HG03520 (cell line): Measurements from ENCODE around the gene TAOK2.
"Not testable (repeated sequence)": the region's sequence is repeated elsewhere in the genome, so short reads cannot be mapped to it uniquely, and the experiment has no call there.

Experiments used
- ATAC-seq: cut with Tn5 transposase; IDR thresholded peaks from one replicate; pipeline ENCODE4 v1.9.1; 2021; ENCODE audit warnings: mild to moderate bottlenecking, moderate library complexity; ENCODE audit not compliant: unreplicated experiment

The TAOK2 gene

DNA sequence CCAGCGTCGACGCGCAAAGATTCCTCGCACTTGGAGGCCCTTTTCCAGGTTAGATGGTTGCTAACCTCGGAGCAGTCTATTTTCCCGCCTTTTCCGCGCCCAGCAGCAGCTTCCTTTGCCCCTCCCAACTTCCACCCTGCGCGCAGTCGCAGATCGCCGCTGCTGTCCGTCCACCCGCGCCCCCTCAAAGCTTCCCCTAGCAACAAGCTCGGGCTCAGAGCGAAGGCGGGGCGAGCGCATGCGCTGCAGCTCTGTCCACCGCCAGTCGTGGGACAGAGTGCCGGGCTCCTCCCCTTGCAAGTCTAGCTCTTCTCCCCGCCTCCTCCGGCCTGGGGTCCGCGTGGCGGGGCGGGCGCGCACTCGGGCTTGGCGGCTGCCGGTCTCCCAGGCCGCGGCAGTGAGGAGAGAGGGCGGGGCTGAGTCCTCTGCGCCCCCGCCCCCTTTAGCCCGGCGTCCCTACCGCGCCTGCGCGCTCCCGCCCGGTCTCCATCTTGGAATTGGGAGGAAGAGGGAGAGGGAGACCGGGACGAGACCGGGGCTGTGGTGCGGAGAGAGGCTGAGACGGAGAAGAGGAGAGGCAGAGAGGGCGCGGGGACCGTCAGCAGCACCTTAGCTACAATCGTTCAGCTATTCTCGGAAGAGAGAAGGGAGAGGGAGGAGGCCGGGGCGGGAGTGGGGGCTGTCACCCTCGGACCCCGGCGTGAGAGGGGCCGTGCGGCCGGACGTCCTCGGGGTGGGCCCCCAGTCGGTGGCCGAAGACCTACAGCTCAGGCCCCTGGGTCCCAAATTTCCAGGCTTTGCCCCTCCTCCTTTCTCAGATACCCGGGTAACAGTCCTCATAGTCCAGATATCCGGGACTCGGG lies at the start of gene TAOK2:
Gene TAOK2, plus strand, starts transcription at position 485 of the 863 bp plus-strand sequence. CDS start 3,905 bp downstream, outside the sequence.
- peak; percentile 90 for ATAC-seq

- ATAC-seq: no peak
Measured at GRCh38 chr16:29925105-29925756, 48.4 kb upstream of the TAOK2 start.

- ATAC-seq: peak; percentile 84
Measured at GRCh38 chr16:29925781-29926710, 47.6 kb upstream of the TAOK2 start, which contains the start of gene KCTD13. Gene KCTD13 (minus strand): TSS chr16:29926226. CDS start chr16:29926033, 193 bp downstream.

DNA sequence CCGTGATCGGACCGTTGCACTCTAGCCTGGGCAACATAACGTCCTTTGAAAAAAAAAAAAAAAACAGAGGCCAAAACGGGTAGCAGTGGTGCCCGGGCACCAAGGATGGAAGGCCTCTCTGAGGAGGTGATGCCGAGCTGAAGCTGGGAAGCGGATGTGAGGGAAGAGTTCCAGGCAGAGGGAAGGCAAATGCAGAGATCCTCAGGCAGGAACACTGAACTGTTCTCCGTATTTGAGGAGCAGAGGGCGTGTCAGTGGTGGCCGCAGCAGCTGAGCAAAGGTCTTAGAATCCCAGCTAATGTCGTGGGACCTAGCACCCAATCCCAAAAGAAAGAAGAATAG lies 47.0 kb upstream of the TAOK2 start:
- no peak for ATAC-seq

DNA sequence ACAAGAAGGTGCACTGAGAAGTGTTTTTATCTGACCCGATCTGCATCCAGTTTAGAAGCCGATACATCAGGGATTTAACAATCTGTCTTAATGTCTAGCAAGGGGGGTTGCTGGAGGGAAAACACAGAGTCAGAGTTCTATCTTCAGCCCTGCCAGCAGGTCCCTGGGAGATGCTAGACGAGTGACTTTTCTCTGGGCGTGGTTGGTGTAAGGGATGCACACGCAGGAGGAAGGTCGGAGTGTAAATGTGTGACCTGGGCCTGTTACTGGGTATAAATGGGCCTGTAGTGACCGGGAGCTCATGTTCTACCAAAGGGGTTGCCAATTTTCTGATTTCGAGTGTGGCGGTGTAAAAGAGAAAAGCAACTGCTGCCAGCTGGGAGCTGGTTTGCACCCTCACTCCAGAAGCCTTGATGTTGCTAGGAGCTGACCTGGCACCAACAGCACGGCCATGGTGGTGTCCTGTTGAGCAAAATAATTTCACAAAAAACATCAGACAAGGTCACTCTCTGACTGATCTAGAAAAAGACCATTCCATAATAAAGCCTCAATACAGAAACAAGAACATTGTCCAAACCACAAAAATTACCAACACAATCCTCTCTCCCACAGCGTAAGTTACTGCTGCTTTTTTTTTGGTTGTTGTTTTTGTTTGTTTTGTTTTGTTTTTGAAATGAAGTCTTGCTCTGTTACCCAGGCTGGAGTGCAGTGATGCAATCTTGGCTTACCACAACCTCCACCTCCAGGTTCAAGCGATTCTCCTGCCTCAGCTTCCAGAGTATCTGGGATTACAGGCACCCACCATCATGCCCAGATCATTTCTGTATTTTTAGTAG lies 46.4 kb upstream of the TAOK2 start:
- ATAC-seq: no peak

GRCh38 chr16:29931750-29932149 lies 41.9 kb upstream of the TAOK2 start:
- not testable (repeated sequence) for ATAC-seq

- ATAC-seq: no peak
Measured at GRCh38 chr16:29940656-29941055, 33.0 kb upstream of the TAOK2 start.

DNA sequence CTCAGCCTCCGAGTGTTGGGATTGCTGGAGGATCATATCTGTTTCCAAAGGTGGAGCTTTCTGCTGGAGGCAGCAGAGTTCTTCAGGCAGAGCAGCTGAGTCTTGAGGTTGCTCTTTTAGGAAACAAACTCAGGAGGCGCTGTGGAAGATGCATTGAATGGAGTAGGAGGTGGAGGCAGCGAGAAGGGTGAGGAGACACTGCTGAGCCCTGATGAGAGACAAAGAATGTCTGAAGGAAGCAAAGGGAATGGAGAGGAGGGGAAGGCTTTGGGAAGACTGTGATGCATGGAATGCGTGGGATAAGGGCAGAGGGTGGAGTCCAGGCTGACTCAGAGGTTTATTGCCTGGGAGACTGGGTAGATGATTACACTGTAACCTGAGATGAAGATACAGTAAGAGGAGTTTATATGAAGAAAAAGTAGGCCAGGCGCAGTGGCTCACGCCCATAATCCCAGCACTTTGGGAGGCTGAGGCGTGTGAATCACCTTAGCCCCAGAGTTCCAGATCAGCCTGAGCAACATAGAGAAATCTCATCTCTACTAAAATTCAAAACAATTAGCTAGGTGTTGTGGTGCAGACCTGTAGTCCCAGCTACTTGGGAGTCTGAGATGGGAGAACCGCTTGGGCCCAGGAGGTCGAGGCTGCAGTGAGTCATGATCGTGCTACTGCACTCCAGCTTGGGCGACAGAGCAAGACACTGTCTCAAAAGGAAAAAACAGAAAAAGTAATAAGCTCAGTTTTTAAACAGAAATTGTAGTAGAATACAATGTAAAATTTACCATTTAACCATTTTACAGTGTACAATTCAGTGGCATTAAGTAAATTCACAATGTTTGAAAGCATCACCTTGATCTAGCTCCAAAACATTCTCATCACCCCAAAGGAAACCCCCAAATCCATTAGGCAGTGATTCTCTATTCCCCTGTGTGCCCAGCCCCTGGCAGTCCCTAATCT lies 29.5 kb upstream of the TAOK2 start:
- no peak for ATAC-seq

GRCh38 chr16:29947897-29948296 lies 25.8 kb upstream of the TAOK2 start:
- no peak for ATAC-seq

GRCh38 chr16:29950806-29951461 lies 22.7 kb upstream of the TAOK2 start:
- no peak for ATAC-seq

GRCh38 chr16:29951625-29952365 lies 21.9 kb upstream of the TAOK2 start:
- no peak for ATAC-seq

GRCh38 chr16:29958756-29959155 lies 14.9 kb upstream of the TAOK2 start:
- no peak for ATAC-seq

- no peak for ATAC-seq
Measured at GRCh38 chr16:29959293-29959692, 14.4 kb upstream of the TAOK2 start.

- ATAC-seq: not testable (repeated sequence)
Measured at GRCh38 chr16:29959821-29960220, 13.8 kb upstream of the TAOK2 start.

DNA sequence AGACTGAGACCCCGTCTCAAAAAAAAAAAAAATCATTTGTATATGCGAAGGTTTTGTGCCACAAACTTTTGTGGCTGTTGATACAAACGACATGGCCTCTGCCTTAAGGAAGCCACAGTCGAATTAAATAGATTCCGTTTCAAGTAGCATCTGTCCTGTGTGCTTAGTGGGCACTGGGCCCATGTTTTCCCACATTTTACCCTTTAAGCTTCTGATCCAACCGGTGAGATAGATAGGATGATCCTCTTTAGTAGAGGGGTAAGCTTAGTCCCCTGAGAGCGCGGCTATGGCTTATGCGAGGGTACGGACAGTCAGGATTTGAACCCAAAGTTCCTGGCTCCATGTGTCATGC lies 12.6 kb upstream of the TAOK2 start:
- no peak for ATAC-seq

DNA sequence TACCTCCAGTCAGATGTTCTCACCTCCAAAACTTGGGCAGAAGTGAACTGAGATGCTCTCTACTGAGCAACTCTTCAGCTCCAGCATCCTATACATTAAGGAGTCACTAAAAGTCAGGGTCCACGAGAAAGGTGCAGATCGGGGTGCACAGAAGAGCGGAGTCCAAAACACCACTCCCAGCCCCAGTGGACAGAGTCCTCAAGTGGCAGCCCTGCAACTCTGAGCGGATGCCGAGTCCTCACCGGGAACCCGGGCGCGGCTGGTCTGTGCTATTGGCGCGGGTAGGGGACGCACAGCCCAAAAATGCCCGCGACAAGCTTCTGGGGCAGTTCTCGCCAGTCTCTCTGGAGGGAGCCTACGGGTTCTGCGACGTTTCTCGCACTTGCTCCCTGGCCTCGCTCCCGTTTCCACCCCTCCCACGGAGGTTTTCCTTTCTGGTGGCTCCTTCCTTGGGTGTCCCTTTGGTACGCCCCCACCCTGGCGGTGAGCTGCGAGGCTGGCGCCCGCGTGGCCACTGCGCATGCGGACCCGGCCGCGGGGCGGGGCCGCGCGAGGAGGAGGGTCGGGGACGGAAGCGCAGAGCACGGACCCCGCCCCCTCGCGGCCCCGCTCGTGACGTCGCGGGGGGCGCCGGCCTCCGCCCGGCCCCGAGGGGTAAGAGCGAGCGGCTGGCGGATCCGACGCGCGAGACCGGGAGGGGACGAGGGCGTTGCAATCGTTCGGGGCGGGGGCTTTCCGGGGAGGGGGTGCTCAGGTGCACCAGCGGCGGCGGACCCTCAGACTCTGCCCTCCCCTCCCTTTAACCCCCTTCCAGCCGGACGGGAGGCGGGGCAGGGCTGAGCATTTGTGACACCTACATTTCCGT lies 12.0 kb upstream of the TAOK2 start, which contains the start of gene TMEM219:
Gene TMEM219, plus strand, starts transcription at position 601 of the 865 bp plus-strand sequence. CDS start 1,065 bp downstream, outside the sequence.
- peak; percentile 72 for ATAC-seq
